PC-3 (cell line): ENCODE data around the gene ABCG1. TPM values are rescaled to one million over a fixed set of nuclear protein-coding genes. Genes with fewer than 3 reads are reported as not detected.

Experiments used
- ATAC-seq: fragments of 200-7000 bp; cut with Tn5 transposase; 2 replicates; pipeline ENCODE4 v1.9.1; 2020; ENCODE audit warnings: mild to moderate bottlenecking, moderate library complexity
- BruUV-seq: library from RNA; stranded (reverse); fragments of 400-500 nt; replicated peaks from 2 replicates; lab custom pipeline; 2021; lab: Mats Ljungman, UMichigan
- CTCF ChIA-PET: fragments of 300-600 bp; sonication (Branson Sonifier 250); formaldehyde crosslinking; loops from one replicate; lab custom pipeline; 2022; ENCODE audit warnings: antibody characterized with exemption; lab: Charles Lee
- POLR2A ChIA-PET: fragments of 300-600 bp; sonication (Branson Sonifier 250); formaldehyde crosslinking; loops from one replicate; lab custom pipeline; 2022; ENCODE audit warnings: antibody characterized with exemption; ENCODE audit not compliant: unreplicated experiment; lab: Charles Lee
- DNase-seq: peaks from one replicate; pipeline ENCODE4 v3.0.0-alpha.2; 2015
- H2AFZ ChIP-seq: fragments of 300-600 bp; sonication (generic); 2 replicates; pipeline ENCODE4 v1.6.0; 2016; ENCODE audit warnings: antibody characterized with exemption, low read length
- H3F3A ChIP-seq: fragments of 300-600 bp; sonication (generic); one replicate; pipeline ENCODE4 v1.6.0; 2017; ENCODE audit warnings: antibody characterized with exemption, low read length, control low read depth, mild to moderate bottlenecking; ENCODE audit not compliant: unreplicated experiment
- H3K27ac ChIP-seq: fragments of 300-600 bp; sonication (generic); 2 replicates; pipeline ENCODE4 v1.5.1; 2016; ENCODE audit warnings: mild to moderate bottlenecking, low read length
- H3K27me3 ChIP-seq: fragments of 300-600 bp; sonication (generic); 2 replicates; pipeline ENCODE4 v1.6.1; 2016; ENCODE audit warnings: low read length, mixed read lengths
- H3K36me3 ChIP-seq: fragments of 300-600 bp; sonication (generic); 2 replicates; pipeline ENCODE4 v1.6.1; 2016; ENCODE audit warnings: low read depth, mixed run types, low read length, mixed read lengths
- H3K4me1 ChIP-seq: fragments of 300-600 bp; sonication (generic); 2 replicates; pipeline ENCODE4 v1.5.1; 2016; ENCODE audit warnings: low read length; ENCODE audit not compliant: insufficient read depth
- H3K4me2 ChIP-seq: fragments of 300-600 bp; sonication (generic); 2 replicates; pipeline ENCODE4 v1.6.0; 2016; ENCODE audit warnings: low read length
- H3K4me3 ChIP-seq: fragments of 300-600 bp; sonication (generic); 2 replicates; pipeline ENCODE4 v1.5.1; 2016; ENCODE audit warnings: mild to moderate bottlenecking, low read length, mixed read lengths
- H3K79me2 ChIP-seq: fragments of 300-600 bp; sonication (generic); 2 replicates; pipeline ENCODE4 v1.6.1; 2017; ENCODE audit warnings: low read length, mixed read lengths
- H3K9ac ChIP-seq: fragments of 300-600 bp; sonication (generic); 2 replicates; pipeline ENCODE4 v1.6.0; 2016; ENCODE audit warnings: mild to moderate bottlenecking, low read length
- H3K9me2 ChIP-seq: fragments of 300-600 bp; sonication (generic); replicated peaks from 2 replicates; pipeline ENCODE4 v1.6.1; 2016; ENCODE audit warnings: mixed run types, low read length, mixed read lengths
- H3K9me3 ChIP-seq: fragments of 300-600 bp; sonication (generic); 2 replicates; pipeline ENCODE4 v1.6.1; 2016; ENCODE audit warnings: low read length, mixed read lengths
- H4K20me1 ChIP-seq: fragments of 300-600 bp; sonication (generic); 2 replicates; pipeline ENCODE4 v1.6.1; 2016; ENCODE audit warnings: low read length, mixed read lengths
- CTCF ChIP-seq: fragments of 300-600 bp; sonication (generic); conservative IDR thresholded peaks from 2 replicates; pipeline ENCODE4 v1.5.1; 2017; ENCODE audit warnings: antibody characterized with exemption, low read depth, mild to moderate bottlenecking, low read length
- EZH2 ChIP-seq: fragments of 300-600 bp; sonication (generic); IDR thresholded peaks from one replicate; pipeline ENCODE4 v1.6.1; 2017; ENCODE audit warnings: antibody characterized with exemption, mild to moderate bottlenecking, low read length; ENCODE audit not compliant: unreplicated experiment
- EZH2phosphoT487 ChIP-seq: fragments of 300-600 bp; sonication (generic); IDR thresholded peaks from 2 replicates; pipeline ENCODE4 v1.6.1; 2018; ENCODE audit warnings: mild to moderate bottlenecking, antibody characterized with exemption, low read length, borderline replicate concordance
- intact Hi-C: fragments of 100-400 bp; cut with micrococcal nuclease; formaldehyde crosslinking; loops from 2 replicates; pipeline ENCODE4 v1.9.0; 2023
- total RNA-seq: library from RNA; depleted of rRNA; stranded (reverse); fragments of >200 nt; gene quantifications from 2 replicates; pipeline ENCODE4 v1.2.3, GENCODE V29; 2014

The ABCG1 gene
- total RNA-seq, 1 experiment from 2014 or later, result 0.66 TPM

GRCh38 chr21:42200906-42201614 is 17.9 kb upstream of the ABCG1 start:
- no peak overlapping the region for H3K9ac ChIP-seq
- H3K4me2 ChIP-seq, result no peak overlapping the region
- no peaks in the 10 kb centered on the region for H3K27me3 ChIP-seq
- no peaks in the 10 kb centered on the region for H3K79me2 ChIP-seq
- no peaks in the 10 kb centered on the region for H4K20me1 ChIP-seq
- no peaks in the 10 kb centered on the region for H3K9me2 ChIP-seq
- H3K9me3 ChIP-seq, result no peaks in the 10 kb centered on the region
- DNase-seq (no peak), ATAC-seq (no peak)
- no peak overlapping the region for H2AFZ ChIP-seq
- TF ChIP-seq EZH2 (no peak), CTCF (no peak), EZH2phosphoT487 (no peak)
- CTCF ChIA-PET, result no interaction called here
- POLR2A ChIA-PET, result no interaction called here
- BruUV-seq, result no TSS peak
- intact Hi-C loops, result no loop called here
- no peak overlapping the region for H3K4me3 ChIP-seq
- no peaks in the 10 kb centered on the region for H3F3A ChIP-seq
- peaks cover 13% of the 10 kb centered on the region for H3K4me1 ChIP-seq
- H3K36me3 ChIP-seq, result no peaks in the 10 kb centered on the region
- no peak overlapping the region for H3K27ac ChIP-seq

GRCh38 chr21:42201615-42202161 is 17.3 kb upstream of the ABCG1 start:
- H3K4me3 ChIP-seq, result no peak overlapping the region
- H3K4me1 ChIP-seq, result peaks cover 13% of the 10 kb centered on the region
- no peaks in the 10 kb centered on the region for H3K9me3 ChIP-seq
- ATAC-seq (no peak), DNase-seq (no peak)
- no peaks in the 10 kb centered on the region for H3F3A ChIP-seq
- H2AFZ ChIP-seq, result no peak overlapping the region
- no peak overlapping the region for H3K9ac ChIP-seq
- H3K36me3 ChIP-seq, result no peaks in the 10 kb centered on the region
- H4K20me1 ChIP-seq, result no peaks in the 10 kb centered on the region
- H3K27ac ChIP-seq, result no peak overlapping the region
- no peaks in the 10 kb centered on the region for H3K9me2 ChIP-seq
- CTCF ChIA-PET, result no interaction called here
- H3K4me2 ChIP-seq, result no peak overlapping the region
- H3K79me2 ChIP-seq, result no peaks in the 10 kb centered on the region
- POLR2A ChIA-PET, result no interaction called here
- H3K27me3 ChIP-seq, result no peaks in the 10 kb centered on the region
- BruUV-seq, result no TSS peak
- TF ChIP-seq EZH2phosphoT487 (no peak), EZH2 (no peak), CTCF (no peak)
- intact Hi-C loops, result no loop called here

- BruUV-seq, result no TSS peak
- Histone ChIP-seq H3K9ac (no peak overlapping the region), H3K4me2 (no peak overlapping the region), H3K4me3 (no peak overlapping the region), H3K9me2 (no peaks in the 10 kb centered on the region), H3K27ac (no peak overlapping the region), H3K9me3 (no peaks in the 10 kb centered on the region), H3K79me2 (no peaks in the 10 kb centered on the region), H3K27me3 (no peaks in the 10 kb centered on the region), H3K4me1 (peaks cover 13% of the 10 kb centered on the region), H2AFZ (no peak overlapping the region), H4K20me1 (no peaks in the 10 kb centered on the region), H3K36me3 (no peaks in the 10 kb centered on the region), H3F3A (no peaks in the 10 kb centered on the region)
- DNase-seq, result no peak
- intact Hi-C loops, result no loop called here
- ChIA-PET POLR2A (no interaction called here), CTCF (no interaction called here)
- TF ChIP-seq CTCF, result no peak
- TF ChIP-seq EZH2, result no peak
- no peak for TF ChIP-seq EZH2phosphoT487
- ATAC-seq, result no peak
These were observed 16.6 kb upstream of the ABCG1 start for GRCh38 chr21:42202321-42202720.
